Aorta (tissue), 5 donors: ENCODE data around the gene KRTAP5-7. TPM values are rescaled to one million over a fixed set of nuclear protein-coding genes. Genes with fewer than 3 reads are reported as not detected.
"Not testable (repeated sequence)": the region's sequence is repeated elsewhere in the genome, so short reads cannot be mapped to it uniquely, and the experiment has no call there.

Experiments
- ATAC-seq: fragments of 200-7000 bp; cut with Tn5 transposase; one replicate; pipeline ENCODE4 v1.9.1; 2022; ENCODE audit warnings: moderate library complexity; ENCODE audit not compliant: low FRiP score
- DNase-seq, 2 donors: peaks; one replicate each; pipeline ENCODE4 v3.0.0-alpha.2; 2020
- H3K27ac ChIP-seq, 2 donors: one replicate each; pipeline ENCODE4 v1.5.1; 2013; ENCODE audit warnings: low read length in 2 of 2, mild to moderate bottlenecking in 2 of 2, moderate library complexity in 2 of 2, control low read depth in 1 of 2, inconsistent platforms in 1 of 2, low read depth in 1 of 2
- H3K27me3 ChIP-seq, 2 donors: one replicate each; pipeline ENCODE4 v1.6.1; 2013; ENCODE audit warnings: control low read depth in 1 of 2, low read length in 1 of 2, mild to moderate bottlenecking in 1 of 2, moderate library complexity in 1 of 2; ENCODE audit not compliant: insufficient read depth in 2 of 2, control insufficient read depth in 1 of 2
- H3K36me3 ChIP-seq, 2 donors: one replicate each; pipeline ENCODE4 v1.6.1; 2013; ENCODE audit warnings: control low read depth in 1 of 2, low read length in 1 of 2, mild to moderate bottlenecking in 1 of 2; ENCODE audit not compliant: insufficient read depth in 2 of 2, control insufficient read depth in 1 of 2
- H3K4me1 ChIP-seq, 2 donors: one replicate each; pipeline ENCODE4 v1.6.1; 2013; ENCODE audit warnings: low read length in 2 of 2, control low read depth in 1 of 2, mild to moderate bottlenecking in 1 of 2, moderate library complexity in 1 of 2; ENCODE audit not compliant: insufficient read depth in 2 of 2, control insufficient read depth in 1 of 2
- H3K4me3 ChIP-seq, 2 donors: one replicate each; pipeline ENCODE4 v1.5.1; 2013; ENCODE audit warnings: low read length in 2 of 2, control low read depth in 1 of 2, mild to moderate bottlenecking in 1 of 2
- H3K9me3 ChIP-seq: one replicate; pipeline ENCODE4 v1.6.1; 2013; ENCODE audit warnings: mild to moderate bottlenecking, low read length; ENCODE audit not compliant: control insufficient read depth
- WGBS, 2 donors: extraction: QIAGEN DNeasy Blood & Tissue Kit; methylation state at CpG; one replicate each; pipeline ENCODE4 v1.1.7; 2013; 5-methylcytosine and 5-hydroxymethylcytosine counted together
- intact Hi-C, 2 donors: fragments of 100-400 bp; cut with DNase I; formaldehyde crosslinking; loops; one replicate each; pipeline versions ENCODE4 v1.14.2 to v1.15.0; 2022
- long read RNA-seq, 2 donors: library from polyadenylated mRNA; unstranded; transcript quantifications; one replicate each; pipeline ENCODE4 v2.0.0, GENCODE V29; 2020 to 2021
- polyA plus RNA-seq, 2 donors: library from polyadenylated mRNA; stranded (reverse); fragments of 200-250 nt; gene quantifications; one replicate each; pipeline ENCODE4 v1.2.3, GENCODE V29; 2013
- total RNA-seq, 2 donors: library from RNA; stranded (reverse); fragmentation: NEBNext Ultra II Directional; extraction: Animal tissue kit (Norgen Biotek cat#: 25700); gene quantifications; one replicate each; pipeline ENCODE4 v1.2.1, GENCODE V29; 2021
- donor health status: healthy with polysubstance abuse.
- donor health status: Bipolar disorder and iron deficiency.
- donor health status: DM: no; HTN: no; CAD: no.
- donor health status: DM: no; HTN: no; CAD: no.
- donor health status: DM: yes; HTN: yes; CAD: no.

KRTAP5-7 gene, protein sequence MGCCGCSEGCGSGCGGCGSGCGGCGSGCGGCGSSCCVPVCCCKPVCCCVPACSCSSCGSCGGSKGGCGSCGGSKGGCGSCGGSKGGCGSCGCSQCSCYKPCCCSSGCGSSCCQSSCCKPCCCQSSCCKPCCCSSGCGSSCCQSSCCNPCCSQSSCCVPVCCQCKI
- total RNA-seq, result under 1 TPM; 0.39 to 0.63 TPM
- not detected for polyA plus RNA-seq
- long read RNA-seq, donor 1, result 0 reads
- long read RNA-seq, donor 2, result 0 reads

GRCh38 chr11:71526796-71527575 is at the start of gene KRTAP5-7:
KRTAP5-7 (plus strand) TSS chr11:71527267; CDS start chr11:71527301, 34 bp downstream.
- H3K4me3 ChIP-seq, H3K36me3 ChIP-seq, H3K27me3 ChIP-seq, ATAC-seq, H3K9me3 ChIP-seq, H3K27ac ChIP-seq, H3K4me1 ChIP-seq, intact Hi-C loops: not testable (repeated sequence)
- WGBS, 2 donors, result 63 to 73% methylated on average over 10 of the region's 10 CpGs
- peak in 1 of 2 donors; percentile 52 for DNase-seq

GRCh38 chr11:71477641-71478527 is 49.2 kb upstream of the KRTAP5-7 start:
- no peaks in the 10 kb centered on the region for H3K27me3 ChIP-seq
- no peak overlapping the region for H3K4me3 ChIP-seq
- H3K4me1 ChIP-seq, result no peaks in the 10 kb centered on the region
- WGBS, 2 donors, result 80 to 85% methylated on average over 25 of the region's 25 CpGs
- H3K36me3 ChIP-seq, result peaks cover 5 to 17% of the 10 kb centered on the region in 2 donors
- no peaks in the 10 kb centered on the region for H3K9me3 ChIP-seq
- DNase-seq, result no peak
- intact Hi-C loops, result no loop called here
- H3K27ac ChIP-seq, result no peak overlapping the region
- no peak for ATAC-seq

DNA sequence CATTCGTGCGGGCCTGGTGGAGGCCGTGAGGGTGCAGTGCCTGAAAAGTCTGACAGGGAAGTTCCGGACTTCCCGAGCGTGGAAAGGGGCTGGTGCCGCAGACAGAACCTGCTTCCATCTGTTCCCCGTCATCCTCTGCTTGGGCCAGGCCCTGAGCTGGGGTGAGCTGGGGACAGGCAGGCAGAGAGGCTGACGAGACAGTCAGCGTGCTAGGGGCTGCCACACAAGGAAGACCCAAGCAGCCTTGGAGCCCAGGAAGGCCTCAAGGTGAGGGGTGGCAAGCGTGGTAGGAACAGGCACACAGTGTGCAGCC is 48.6 kb upstream of the KRTAP5-7 start:
- WGBS, 2 donors, result 95 to 96% methylated on average over 11 of the region's 11 CpGs
- no peaks in the 10 kb centered on the region for H3K27me3 ChIP-seq
- no peak overlapping the region for H3K4me3 ChIP-seq
- intact Hi-C loops, result no loop called here
- peaks cover 5 to 17% of the 10 kb centered on the region in 2 donors for H3K36me3 ChIP-seq
- H3K9me3 ChIP-seq, result no peaks in the 10 kb centered on the region
- DNase-seq (no peak), ATAC-seq (no peak)
- no peak overlapping the region for H3K27ac ChIP-seq
- no peaks in the 10 kb centered on the region for H3K4me1 ChIP-seq

DNA sequence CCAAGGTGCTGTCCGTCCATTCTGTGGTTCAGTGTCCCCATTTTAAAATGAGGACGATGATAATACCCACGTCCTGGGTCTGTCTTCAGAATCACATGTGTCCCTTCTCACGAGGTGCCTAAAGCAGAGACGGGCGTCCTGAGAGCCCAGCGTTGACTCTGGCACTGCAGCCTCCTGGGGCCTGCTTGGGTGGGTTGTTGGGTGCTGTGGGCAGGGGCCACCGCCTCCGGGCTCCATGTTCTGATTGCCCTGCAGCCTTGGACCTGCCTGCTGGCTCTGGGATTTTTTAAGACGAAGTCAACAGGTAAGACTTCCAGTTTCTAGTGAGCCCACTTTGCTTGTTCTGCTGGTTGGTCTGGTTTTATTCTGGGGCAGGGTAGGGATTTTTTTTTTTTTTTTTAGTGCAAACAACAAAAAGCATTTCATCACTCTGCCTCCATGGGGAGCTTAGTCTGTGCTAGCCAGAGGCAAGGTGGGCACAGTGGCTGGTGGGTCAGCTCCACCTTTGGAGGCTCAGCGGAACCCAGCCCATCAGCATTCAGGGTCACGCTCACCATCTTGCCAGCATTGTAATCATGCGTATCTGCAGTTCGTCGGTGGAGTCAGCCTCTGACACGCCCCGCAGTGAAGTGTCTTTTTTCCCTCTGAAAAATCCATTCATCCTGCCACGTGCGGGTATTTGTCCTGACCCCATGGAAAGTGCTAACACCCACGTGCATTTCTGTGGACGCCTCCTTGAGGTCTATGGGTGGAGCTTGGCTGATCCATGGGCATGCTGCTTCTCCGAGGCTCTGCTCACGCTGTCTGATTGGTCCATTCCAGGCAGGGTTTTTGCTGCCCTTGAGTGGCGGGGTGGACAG is 45.7 kb upstream of the KRTAP5-7 start:
- peaks cover 5 to 30% of the 10 kb centered on the region in 2 donors for H3K36me3 ChIP-seq
- peak in 1 of 2 donors; percentile 57 for DNase-seq
- no peaks in the 10 kb centered on the region for H3K27me3 ChIP-seq
- no peak overlapping the region for H3K27ac ChIP-seq
- H3K4me1 ChIP-seq, result no peaks in the 10 kb centered on the region
- intact Hi-C loops, result no loop called here
- no peaks in the 10 kb centered on the region for H3K9me3 ChIP-seq
- 88 to 91% methylated on average over 24 of the region's 24 CpGs for WGBS, 2 donors
- H3K4me3 ChIP-seq, result no peak overlapping the region
- ATAC-seq, result no peak

GRCh38 chr11:71482216-71482615 is 44.9 kb upstream of the KRTAP5-7 start:
- Histone ChIP-seq H3K4me1 (no peaks in the 10 kb centered on the region), H3K27me3 (no peaks in the 10 kb centered on the region), H3K4me3 (no peak overlapping the region), H3K27ac (no peak overlapping the region), H3K36me3 (peaks cover 5 to 30% of the 10 kb centered on the region in 2 donors), H3K9me3 (no peaks in the 10 kb centered on the region)
- WGBS, 2 donors, result 94 to 97% methylated on average over 18 of the region's 18 CpGs
- DNase-seq, result no peak
- intact Hi-C loops, result no loop called here
- no peak for ATAC-seq

DNA sequence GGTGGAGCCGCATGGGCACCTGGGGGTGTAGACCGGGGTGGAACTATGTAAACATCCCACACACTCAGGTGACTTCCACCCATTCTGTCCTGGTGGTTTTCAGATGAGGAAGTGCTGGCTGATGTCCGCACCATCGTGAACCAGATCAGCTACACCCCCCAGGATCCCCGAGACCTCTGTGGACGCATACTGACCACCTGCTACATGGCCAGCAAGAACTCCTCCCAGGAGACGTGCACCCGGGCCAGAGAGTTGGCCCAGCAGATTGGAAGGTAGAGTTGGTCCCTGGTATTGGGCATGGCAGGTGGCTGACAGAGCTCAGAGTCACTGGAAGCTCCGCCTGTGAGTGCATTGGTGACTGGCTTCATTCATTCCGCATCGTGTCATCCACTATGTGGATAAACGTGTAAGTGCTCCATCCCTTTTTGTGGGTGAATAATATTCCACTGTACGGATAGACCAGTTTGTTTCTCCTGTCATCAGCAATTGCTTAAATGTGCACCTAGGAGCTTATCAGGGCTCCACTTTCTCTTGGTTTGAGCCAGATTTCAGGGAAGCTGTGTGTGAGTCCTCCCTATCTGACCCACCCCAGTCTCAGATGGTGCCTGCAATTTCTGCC is 44.2 kb upstream of the KRTAP5-7 start:
- peak in 1 of 2 donors; percentile 28 for DNase-seq
- H3K36me3 ChIP-seq, result peaks cover 5 to 25% of the 10 kb centered on the region in 2 donors
- no peaks in the 10 kb centered on the region for H3K9me3 ChIP-seq
- intact Hi-C loops, result no loop called here
- no peaks in the 10 kb centered on the region for H3K27me3 ChIP-seq
- H3K4me3 ChIP-seq, result no peak overlapping the region
- H3K27ac ChIP-seq, result no peak overlapping the region
- WGBS, 2 donors, result 97% methylated on average over 13 of the region's 13 CpGs
- no peak for ATAC-seq
- H3K4me1 ChIP-seq, result no peaks in the 10 kb centered on the region

GRCh38 chr11:71483692-71484091 is 43.4 kb upstream of the KRTAP5-7 start:
- Histone ChIP-seq H3K9me3 (no peaks in the 10 kb centered on the region), H3K4me1 (no peaks in the 10 kb centered on the region), H3K36me3 (peaks cover 5 to 24% of the 10 kb centered on the region in 2 donors), H3K27ac (no peak overlapping the region), H3K27me3 (no peaks in the 10 kb centered on the region), H3K4me3 (no peak overlapping the region)
- intact Hi-C loops, result no loop called here
- ATAC-seq (no peak), DNase-seq (peak in 1 of 2 donors; percentile 7)
- 95 to 96% methylated on average over 6 of the region's 6 CpGs for WGBS, 2 donors
